Measurements from ENCODE around the gene HORMAD2. TPM values are rescaled to one million over a fixed set of nuclear protein-coding genes. Genes with fewer than 3 reads are reported as not detected.
A peak's percentile ranks its signal among the peaks of the same experiment; 100 is the strongest.

HORMAD2 gene
- total RNA-seq, 1 donor from 2014 or later: not detected

DNA sequence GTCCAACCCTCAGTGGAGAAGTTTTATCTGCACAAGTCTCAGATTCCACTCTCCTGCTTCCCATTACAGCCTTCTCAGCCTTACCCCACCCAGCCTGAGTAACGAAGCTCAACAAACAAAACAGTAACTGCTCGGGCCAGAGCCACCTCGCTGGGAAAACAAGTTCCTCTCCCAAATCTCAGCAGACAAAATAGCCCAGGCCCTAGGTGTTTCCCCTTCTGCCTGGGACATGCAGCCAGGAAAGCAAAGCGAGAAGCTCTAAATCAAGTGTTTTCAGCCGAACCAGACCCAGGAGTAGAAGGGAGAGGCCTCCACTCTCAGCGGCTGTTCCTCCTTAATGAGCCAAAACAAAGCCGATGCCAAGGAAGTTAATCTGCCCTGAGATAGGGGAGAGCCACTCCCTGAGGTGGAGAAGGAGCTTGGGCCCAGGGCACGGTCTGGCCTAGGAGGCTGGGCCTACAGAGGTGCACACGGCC is 122.3 kb downstream of the HORMAD2 start:
- Histone ChIP-seq H3K36me3 (ENCODE audit: control insufficient read depth, insufficient read depth, low read length) (no peaks in the 10 kb centered on the region), H3K4me3 (ENCODE audit: low read depth, low read length) (no peak overlapping the region), H3K27me3 (ENCODE audit: control insufficient read depth, insufficient read depth, low read length) (no peaks in the 10 kb centered on the region)
- no peak for DNase-seq (ENCODE audit: low read depth)
- TF ChIP-seq, protein P1, sequence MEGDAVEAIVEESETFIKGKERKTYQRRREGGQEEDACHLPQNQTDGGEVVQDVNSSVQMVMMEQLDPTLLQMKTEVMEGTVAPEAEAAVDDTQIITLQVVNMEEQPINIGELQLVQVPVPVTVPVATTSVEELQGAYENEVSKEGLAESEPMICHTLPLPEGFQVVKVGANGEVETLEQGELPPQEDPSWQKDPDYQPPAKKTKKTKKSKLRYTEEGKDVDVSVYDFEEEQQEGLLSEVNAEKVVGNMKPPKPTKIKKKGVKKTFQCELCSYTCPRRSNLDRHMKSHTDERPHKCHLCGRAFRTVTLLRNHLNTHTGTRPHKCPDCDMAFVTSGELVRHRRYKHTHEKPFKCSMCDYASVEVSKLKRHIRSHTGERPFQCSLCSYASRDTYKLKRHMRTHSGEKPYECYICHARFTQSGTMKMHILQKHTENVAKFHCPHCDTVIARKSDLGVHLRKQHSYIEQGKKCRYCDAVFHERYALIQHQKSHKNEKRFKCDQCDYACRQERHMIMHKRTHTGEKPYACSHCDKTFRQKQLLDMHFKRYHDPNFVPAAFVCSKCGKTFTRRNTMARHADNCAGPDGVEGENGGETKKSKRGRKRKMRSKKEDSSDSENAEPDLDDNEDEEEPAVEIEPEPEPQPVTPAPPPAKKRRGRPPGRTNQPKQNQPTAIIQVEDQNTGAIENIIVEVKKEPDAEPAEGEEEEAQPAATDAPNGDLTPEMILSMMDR (IDR thresholded peaks at IDR 0.05; ENCODE audit: insufficient read depth, low read length, poor library complexity, severe bottlenecking): no peak

- TF ChIP-seq, protein P1 (IDR thresholded peaks at IDR 0.05; ENCODE audit: insufficient read depth, low read length, poor library complexity, severe bottlenecking): no peak
- H3K36me3 ChIP-seq (ENCODE audit: control insufficient read depth, insufficient read depth, low read length): no peaks in the 10 kb centered on the region
- DNase-seq (ENCODE audit: low read depth): no peak
- no peak overlapping the region for H3K4me3 ChIP-seq (ENCODE audit: low read depth, low read length)
- H3K27me3 ChIP-seq (ENCODE audit: control insufficient read depth, insufficient read depth, low read length): no peaks in the 10 kb centered on the region
Measured at GRCh38 chr22:30204015-30204741, 123.9 kb downstream of the HORMAD2 start.

DNA sequence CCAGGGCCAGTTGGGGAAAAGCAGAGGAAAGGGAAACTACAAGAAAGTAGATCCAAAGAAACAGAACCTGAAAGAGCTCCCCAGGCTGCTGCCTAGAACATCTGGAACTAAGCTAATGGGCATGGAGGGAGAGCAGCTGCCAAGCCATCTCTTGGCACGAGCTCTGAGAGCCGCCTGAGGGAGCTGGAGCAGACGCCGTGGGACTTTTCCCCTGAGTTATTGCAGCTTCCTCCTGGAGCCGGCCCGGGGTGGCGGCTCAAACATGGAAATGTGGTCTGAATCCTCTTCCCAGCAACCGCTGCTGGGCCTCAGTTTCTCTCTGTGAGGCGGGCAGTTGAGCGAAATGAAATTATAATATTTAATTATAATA is 124.5 kb downstream of the HORMAD2 start:
- no peaks in the 10 kb centered on the region for H3K27me3 ChIP-seq (ENCODE audit: control insufficient read depth, insufficient read depth, low read length)
- no peaks in the 10 kb centered on the region for H3K36me3 ChIP-seq (ENCODE audit: control insufficient read depth, insufficient read depth, low read length)
- H3K4me3 ChIP-seq (ENCODE audit: low read depth, low read length): no peak overlapping the region
- TF ChIP-seq, protein P1 (IDR thresholded peaks at IDR 0.05; ENCODE audit: insufficient read depth, low read length, poor library complexity, severe bottlenecking): no peak
- no peak for DNase-seq (ENCODE audit: low read depth)

- no peaks in the 10 kb centered on the region for H3K36me3 ChIP-seq (ENCODE audit: control insufficient read depth, insufficient read depth, low read length)
- TF ChIP-seq, protein P1 (IDR thresholded peaks at IDR 0.05; ENCODE audit: insufficient read depth, low read length, poor library complexity, severe bottlenecking): no peak
- DNase-seq (ENCODE audit: low read depth): peak; percentile 90
- H3K27me3 ChIP-seq (ENCODE audit: control insufficient read depth, insufficient read depth, low read length): no peaks in the 10 kb centered on the region
- H3K4me3 ChIP-seq (ENCODE audit: low read depth, low read length): no peak overlapping the region
Measured at GRCh38 chr22:30205281-30206115, 125.2 kb downstream of the HORMAD2 start.

- TF ChIP-seq, protein P1 (IDR thresholded peaks at IDR 0.05; ENCODE audit: insufficient read depth, low read length, poor library complexity, severe bottlenecking): no peak
- Histone ChIP-seq H3K36me3 (ENCODE audit: control insufficient read depth, insufficient read depth, low read length) (no peaks in the 10 kb centered on the region), H3K27me3 (ENCODE audit: control insufficient read depth, insufficient read depth, low read length) (no peaks in the 10 kb centered on the region), H3K4me3 (ENCODE audit: low read depth, low read length) (no peak overlapping the region)
- peak; percentile 94 for DNase-seq (ENCODE audit: low read depth)
Measured at GRCh38 chr22:30206944-30207343, 126.7 kb downstream of the HORMAD2 start.
